Measurements from ENCODE around the gene COPZ1. TPM values are rescaled to one million over a fixed set of nuclear protein-coding genes. Genes with fewer than 3 reads are reported as not detected.

The COPZ1 gene
- total and polyA plus RNA-seq, 10 donors = 55.4 to 99.1 (median 80.5) TPM

GRCh38 chr12:54377007-54377406 is 52.1 kb downstream of the COPZ1 start:
- H3K9me3 ChIP-seq = no peaks in the 10 kb centered on the region
- peaks cover under 1 to 60% (median 20%) of the 10 kb centered on the region in 6 donors for H3K4me1 ChIP-seq
- H3K27me3 ChIP-seq (replicated peaks in 1 of 7) = no peaks in the 10 kb centered on the region
- no peak overlapping the region for H3K27ac ChIP-seq
- peaks cover 0 to 16% (median 0%) of the 10 kb centered on the region in 6 donors for H3K36me3 ChIP-seq
- no peak for TF ChIP-seq POLR2A (IDR thresholded peaks at IDR 0.05)
- TF ChIP-seq, protein P1, sequence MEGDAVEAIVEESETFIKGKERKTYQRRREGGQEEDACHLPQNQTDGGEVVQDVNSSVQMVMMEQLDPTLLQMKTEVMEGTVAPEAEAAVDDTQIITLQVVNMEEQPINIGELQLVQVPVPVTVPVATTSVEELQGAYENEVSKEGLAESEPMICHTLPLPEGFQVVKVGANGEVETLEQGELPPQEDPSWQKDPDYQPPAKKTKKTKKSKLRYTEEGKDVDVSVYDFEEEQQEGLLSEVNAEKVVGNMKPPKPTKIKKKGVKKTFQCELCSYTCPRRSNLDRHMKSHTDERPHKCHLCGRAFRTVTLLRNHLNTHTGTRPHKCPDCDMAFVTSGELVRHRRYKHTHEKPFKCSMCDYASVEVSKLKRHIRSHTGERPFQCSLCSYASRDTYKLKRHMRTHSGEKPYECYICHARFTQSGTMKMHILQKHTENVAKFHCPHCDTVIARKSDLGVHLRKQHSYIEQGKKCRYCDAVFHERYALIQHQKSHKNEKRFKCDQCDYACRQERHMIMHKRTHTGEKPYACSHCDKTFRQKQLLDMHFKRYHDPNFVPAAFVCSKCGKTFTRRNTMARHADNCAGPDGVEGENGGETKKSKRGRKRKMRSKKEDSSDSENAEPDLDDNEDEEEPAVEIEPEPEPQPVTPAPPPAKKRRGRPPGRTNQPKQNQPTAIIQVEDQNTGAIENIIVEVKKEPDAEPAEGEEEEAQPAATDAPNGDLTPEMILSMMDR (IDR thresholded peaks at IDR 0.05 in 8 of 11, conservative IDR thresholded peaks at IDR 0.05 in 3 of 11) = no peak
- TF ChIP-seq POLR2AphosphoS5 (IDR thresholded peaks at IDR 0.05) = no peak
- no peak overlapping the region for H3K4me3 ChIP-seq
- WGBS, 5 donors = 71 to 89% (median 80%) methylated on average over 2 of the region's 2 CpGs
- intact Hi-C loops (cut with DNase I; ENCODE audit: low total_unique reads) = no loop called here
- DNase-seq = no peak

DNA sequence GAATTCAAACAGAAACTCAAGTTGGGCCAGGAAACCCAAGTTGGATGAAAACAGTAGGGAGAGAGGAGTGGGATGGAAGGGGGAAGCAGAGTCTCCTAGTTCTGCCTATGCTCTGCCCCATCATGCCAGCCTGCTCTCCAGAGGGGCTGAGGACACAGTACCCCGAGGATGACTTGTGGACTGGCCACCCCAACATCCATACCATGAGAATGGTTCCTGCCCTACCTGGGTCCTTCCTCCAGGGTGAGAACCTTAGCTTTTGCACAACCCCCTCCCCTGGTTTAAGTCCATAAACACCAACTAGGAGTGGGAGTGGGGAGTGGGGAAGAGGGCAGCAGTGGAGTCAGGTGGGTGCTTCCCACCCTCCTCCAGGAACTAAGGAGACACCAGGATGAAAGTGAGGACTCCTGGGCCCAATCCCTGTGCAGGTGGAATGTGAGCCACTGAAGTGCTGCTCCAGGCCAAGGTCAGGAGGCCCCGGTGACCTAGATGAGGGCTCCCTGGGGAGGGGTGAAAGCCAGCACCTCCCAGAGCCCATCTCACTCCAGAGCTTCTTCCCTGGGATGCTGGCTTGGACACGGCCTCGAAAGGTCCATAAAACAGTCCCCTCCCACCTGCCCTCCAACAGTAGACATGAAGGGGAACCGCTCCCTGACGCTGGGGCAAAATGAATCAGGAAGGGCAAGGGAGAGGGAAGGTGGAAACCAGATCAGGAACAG is 53.0 kb downstream of the COPZ1 start:
- Histone ChIP-seq H3K9me3 (no peaks in the 10 kb centered on the region), H3K27ac (no peak overlapping the region), H3K36me3 (peaks cover 0 to 9% (median 0%) of the 10 kb centered on the region in 6 donors), H3K4me1 (peaks cover 0 to 60% (median 17%) of the 10 kb centered on the region in 6 donors), H3K27me3 (replicated peaks in 1 of 7) (no peaks in the 10 kb centered on the region), H3K4me3 (no peak overlapping the region)
- TF ChIP-seq, protein P1 (IDR thresholded peaks at IDR 0.05 in 8 of 11, conservative IDR thresholded peaks at IDR 0.05 in 3 of 11) = no peak
- TF ChIP-seq POLR2A (IDR thresholded peaks at IDR 0.05) (no peak), POLR2AphosphoS5 (IDR thresholded peaks at IDR 0.05) (no peak)
- intact Hi-C loops (cut with DNase I; ENCODE audit: low total_unique reads) = no loop called here
- DNase-seq = no peak
- WGBS, 5 donors = 78 to 93% (median 83%) methylated on average over 5 to 6 of the region's 6 CpGs

DNA sequence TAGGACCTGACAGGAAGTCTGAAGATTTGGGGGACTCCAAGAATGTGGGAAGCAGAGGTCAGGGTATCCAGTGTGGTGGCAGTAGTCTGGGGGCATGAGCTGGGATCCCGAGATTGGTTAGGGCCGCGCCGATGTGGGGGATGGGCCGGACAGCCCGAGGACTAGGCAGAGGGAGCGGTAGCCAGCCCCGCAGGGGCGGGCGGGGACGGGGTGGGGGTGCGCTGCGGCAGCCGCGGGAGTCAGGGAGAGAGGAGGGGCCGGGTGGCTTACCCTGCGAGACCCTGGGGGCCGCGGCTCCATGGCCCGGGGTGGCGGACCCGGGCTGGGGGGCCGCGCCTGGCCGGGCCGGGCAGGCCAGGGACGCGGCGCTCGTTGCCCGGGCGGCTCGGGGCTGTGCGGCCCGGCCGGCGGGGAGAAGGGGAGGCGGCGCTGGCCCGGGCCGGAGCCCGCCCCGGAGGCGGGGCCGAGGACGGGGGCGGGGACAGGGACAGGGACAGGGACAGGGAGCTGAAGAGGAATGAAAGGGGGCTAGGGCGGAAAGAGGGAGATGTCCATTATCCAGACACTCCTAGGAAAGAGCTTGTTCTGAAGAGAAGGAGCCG is 54.0 kb downstream of the COPZ1 start:
- peak overlapping the region in 4 of 8 donors; percentile 12 to 52 (median 24) for H3K27ac ChIP-seq
- H3K9me3 ChIP-seq = no peaks in the 10 kb centered on the region
- peak overlapping the region in 6 of 8 donors; percentile 23 to 65 (median 32) for H3K4me3 ChIP-seq
- DNase-seq = peak; percentile 81
- H3K36me3 ChIP-seq = peaks cover 0 to under 1% (median 0%) of the 10 kb centered on the region in 6 donors
- intact Hi-C loops (cut with DNase I; ENCODE audit: low total_unique reads) = no loop called here
- WGBS, 5 donors = 47 to 61% (median 57%) methylated on average over 33 to 49 of the region's 49 CpGs
- TF ChIP-seq, protein P1 (IDR thresholded peaks at IDR 0.05 in 8 of 11, conservative IDR thresholded peaks at IDR 0.05 in 3 of 11) = no peak
- TF ChIP-seq POLR2AphosphoS5 (IDR thresholded peaks at IDR 0.05) (no peak), POLR2A (IDR thresholded peaks at IDR 0.05) (no peak)
- no peaks in the 10 kb centered on the region for H3K27me3 ChIP-seq (replicated peaks in 1 of 7)
- peaks cover 2 to 69% (median 20%) of the 10 kb centered on the region in 6 donors for H3K4me1 ChIP-seq
